Trophoblast cell (in vitro differentiated cells and primary cell): Measurements from ENCODE around the gene GCLC.

Experiments
- DNase-seq, 2 donors: peaks; one replicate each; pipeline ENCODE4 v3.0.0-alpha.2; 2016
- H2AFZ ChIP-seq: 2 replicates; pipeline ENCODE4 v1.6.1; 2013; ENCODE audit warnings: low read length, moderate library complexity, mild to moderate bottlenecking; ENCODE audit not compliant: insufficient read depth, poor library complexity
- H2AK5ac ChIP-seq: 2 replicates; pipeline ENCODE4 v1.6.1; 2013; ENCODE audit warnings: mild to moderate bottlenecking, low read length
- H2BK120ac ChIP-seq: 2 replicates; pipeline ENCODE4 v1.6.1; 2013; ENCODE audit warnings: low read length, mild to moderate bottlenecking, moderate library complexity; ENCODE audit not compliant: insufficient read depth, poor library complexity
- H2BK12ac ChIP-seq: 2 replicates; pipeline ENCODE4 v1.6.1; 2013; ENCODE audit warnings: mild to moderate bottlenecking, low read length, moderate library complexity
- H2BK5ac ChIP-seq: 2 replicates; pipeline ENCODE4 v1.6.1; 2013; ENCODE audit warnings: low read length, low read depth, moderate library complexity, mild to moderate bottlenecking; ENCODE audit not compliant: poor library complexity
- H3K14ac ChIP-seq: 2 replicates; pipeline ENCODE4 v1.6.1; 2013; ENCODE audit warnings: mild to moderate bottlenecking, low read length
- H3K18ac ChIP-seq: 2 replicates; pipeline ENCODE4 v1.6.1; 2013; ENCODE audit warnings: mild to moderate bottlenecking, low read length
- H3K23ac ChIP-seq: 2 replicates; pipeline ENCODE4 v1.6.1; 2013; ENCODE audit warnings: low read length
- H3K27ac ChIP-seq: 2 replicates; pipeline ENCODE4 v1.5.1; 2013; ENCODE audit warnings: low read depth, mild to moderate bottlenecking, inconsistent platforms, low read length, moderate library complexity
- H3K27me3 ChIP-seq: 2 replicates; pipeline ENCODE4 v1.6.1; 2013; ENCODE audit warnings: inconsistent platforms, mild to moderate bottlenecking, low read length, moderate library complexity; ENCODE audit not compliant: insufficient read depth
- H3K36me3 ChIP-seq, 2 experiments: 1 replicate in 1 of 2; 2 replicates in 1 of 2; pipeline ENCODE4 v1.6.1; 2013; ENCODE audit warnings: low read length in 2 of 2, mild to moderate bottlenecking in 2 of 2, moderate library complexity in 1 of 2; ENCODE audit not compliant: insufficient read depth in 2 of 2, control insufficient read depth in 1 of 2
- H3K4ac ChIP-seq: 2 replicates; pipeline ENCODE4 v1.6.1; 2013; ENCODE audit warnings: low read depth, mild to moderate bottlenecking, low read length, moderate library complexity
- H3K4me1 ChIP-seq, 2 experiments: 1 replicate in 1 of 2; 2 replicates in 1 of 2; pipeline ENCODE4 v1.6.1; 2013; ENCODE audit warnings: low read length in 2 of 2, mild to moderate bottlenecking in 2 of 2, moderate library complexity in 1 of 2; ENCODE audit not compliant: insufficient read depth in 2 of 2, control insufficient read depth in 1 of 2
- H3K4me2 ChIP-seq: 2 replicates; pipeline ENCODE4 v1.6.1; 2013; ENCODE audit warnings: inconsistent platforms, mild to moderate bottlenecking, low read length, moderate library complexity
- H3K4me3 ChIP-seq: 2 replicates; pipeline ENCODE4 v1.5.1; 2013; ENCODE audit warnings: mild to moderate bottlenecking, low read depth, low read length, inconsistent platforms
- H3K79me1 ChIP-seq: one replicate; pipeline ENCODE4 v1.6.1; 2013; ENCODE audit warnings: low read length
- H3K79me2 ChIP-seq: 2 replicates; pipeline ENCODE4 v1.6.1; 2013; ENCODE audit warnings: low read length, mild to moderate bottlenecking; ENCODE audit not compliant: control insufficient read depth, insufficient read depth, poor library complexity
- H3K9ac ChIP-seq: 2 replicates; pipeline ENCODE4 v1.6.1; 2013; ENCODE audit warnings: mild to moderate bottlenecking, low read length
- H3K9me3 ChIP-seq: 2 replicates; pipeline ENCODE4 v1.6.1; 2013; ENCODE audit warnings: low read depth, mild to moderate bottlenecking, control low read depth, inconsistent platforms, low read length; ENCODE audit not compliant: insufficient read depth
- H4K12ac ChIP-seq: 2 replicates; pipeline ENCODE4 v1.6.1; 2013; ENCODE audit warnings: low read depth, mild to moderate bottlenecking, low read length, moderate library complexity
- H4K8ac ChIP-seq: 2 replicates; pipeline ENCODE4 v1.6.1; 2013; ENCODE audit warnings: low read depth, mild to moderate bottlenecking, low read length, moderate library complexity
- H4K91ac ChIP-seq: one replicate; pipeline ENCODE4 v1.6.1; 2013; ENCODE audit warnings: low read depth, mild to moderate bottlenecking, low read length, moderate library complexity
- WGBS: extraction: QIAGEN DNeasy Blood & Tissue Kit; methylation state at CpG from one replicate; pipeline ENCODE4 v1.1.7; 2013; ENCODE audit warnings: missing lambda C conversion rate; ENCODE audit not compliant: insufficient read length, insufficient coverage; ENCODE audit errors: extremely low coverage; 5-methylcytosine and 5-hydroxymethylcytosine counted together

GCLC gene

GRCh38 chr6:53518862-53519261 is 26.0 kb downstream of the GCLC start:
- Histone ChIP-seq H2BK120ac (no peak overlapping the region), H4K12ac (no peak overlapping the region), H4K91ac (no peak overlapping the region), H3K9me3 (no peaks in the 10 kb centered on the region), H2BK5ac (no peak overlapping the region), H4K8ac (no peak overlapping the region), H3K27ac (no peak overlapping the region), H3K79me2 (peaks cover 2% of the 10 kb centered on the region), H3K23ac (no peak overlapping the region), H2AFZ (no peak overlapping the region), H3K9ac (no peak overlapping the region), H3K4me2 (no peak overlapping the region), H3K4me1 (no peaks in the 10 kb centered on the region), H3K79me1 (no peaks in the 10 kb centered on the region), H3K14ac (no peak overlapping the region), H3K4ac (no peak overlapping the region), H3K4me3 (no peak overlapping the region), H3K36me3 (peaks cover 4% of the 10 kb centered on the region in 2 experiments), H3K18ac (no peak overlapping the region), H3K27me3 (no peaks in the 10 kb centered on the region), H2BK12ac (no peak overlapping the region), H2AK5ac (no peak overlapping the region)
- WGBS, result no CpG with 5 or more reads among the region's 1 CpG
- no peak for DNase-seq

GRCh38 chr6:53517021-53517420 is 27.9 kb downstream of the GCLC start:
- H3K4me2 ChIP-seq, result no peak overlapping the region
- H3K9me3 ChIP-seq, result no peaks in the 10 kb centered on the region
- no peak overlapping the region for H4K12ac ChIP-seq
- no peak overlapping the region for H4K91ac ChIP-seq
- no peaks in the 10 kb centered on the region for H3K79me1 ChIP-seq
- no peak overlapping the region for H2AFZ ChIP-seq
- H3K4me3 ChIP-seq, result no peak overlapping the region
- no peaks in the 10 kb centered on the region for H3K4me1 ChIP-seq
- H3K36me3 ChIP-seq, result peaks cover 4% of the 10 kb centered on the region in 2 experiments
- H2BK120ac ChIP-seq, result no peak overlapping the region
- H4K8ac ChIP-seq, result no peak overlapping the region
- H3K27me3 ChIP-seq, result no peaks in the 10 kb centered on the region
- peaks cover 2% of the 10 kb centered on the region for H3K79me2 ChIP-seq
- peak; percentile 31 to 68 for DNase-seq
- no peak overlapping the region for H3K18ac ChIP-seq
- no peak overlapping the region for H3K27ac ChIP-seq
- H2AK5ac ChIP-seq, result no peak overlapping the region
- H3K4ac ChIP-seq, result no peak overlapping the region
- H3K14ac ChIP-seq, result no peak overlapping the region
- no peak overlapping the region for H3K9ac ChIP-seq
- WGBS, result no CpG with 5 or more reads among the region's 2 CpGs
- no peak overlapping the region for H3K23ac ChIP-seq
- no peak overlapping the region for H2BK5ac ChIP-seq
- no peak overlapping the region for H2BK12ac ChIP-seq

DNA sequence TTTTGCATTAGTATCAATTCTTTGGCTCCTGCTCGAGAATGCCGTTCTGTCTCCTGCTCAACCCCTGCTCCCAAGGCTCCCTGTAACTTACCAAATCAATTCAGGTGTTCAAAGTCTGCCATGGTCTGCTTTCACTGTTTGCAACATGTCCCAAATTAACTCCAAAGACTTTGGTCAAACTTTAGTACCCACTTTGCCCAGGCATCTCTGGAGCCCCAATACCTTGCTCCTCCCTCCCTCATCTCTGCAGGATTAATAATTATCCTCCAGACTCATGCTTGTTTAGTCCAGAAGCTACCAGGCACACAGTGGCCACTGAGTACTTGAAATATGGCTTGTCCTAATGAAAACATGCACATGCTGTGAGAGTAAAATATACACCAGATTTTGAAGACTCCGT is 30.2 kb downstream of the GCLC start:
- H3K23ac ChIP-seq, result no peak overlapping the region
- no peak overlapping the region for H2BK5ac ChIP-seq
- H3K4me1 ChIP-seq, result no peaks in the 10 kb centered on the region
- H3K18ac ChIP-seq, result no peak overlapping the region
- no peak overlapping the region for H3K9ac ChIP-seq
- no peak overlapping the region for H4K91ac ChIP-seq
- no peak overlapping the region for H3K4me3 ChIP-seq
- no peaks in the 10 kb centered on the region for H3K9me3 ChIP-seq
- no peak overlapping the region for H3K4ac ChIP-seq
- H2BK120ac ChIP-seq, result no peak overlapping the region
- no peaks in the 10 kb centered on the region for H3K79me2 ChIP-seq
- no peak overlapping the region for H4K8ac ChIP-seq
- H3K79me1 ChIP-seq, result no peaks in the 10 kb centered on the region
- WGBS, result no CpG with 5 or more reads among the region's 3 CpGs
- no peak overlapping the region for H2BK12ac ChIP-seq
- no peak for DNase-seq
- H4K12ac ChIP-seq, result no peak overlapping the region
- H2AK5ac ChIP-seq, result no peak overlapping the region
- H2AFZ ChIP-seq, result no peak overlapping the region
- no peaks in the 10 kb centered on the region for H3K36me3 ChIP-seq
- H3K27ac ChIP-seq, result no peak overlapping the region
- H3K27me3 ChIP-seq, result no peaks in the 10 kb centered on the region
- H3K4me2 ChIP-seq, result no peak overlapping the region
- H3K14ac ChIP-seq, result no peak overlapping the region

GRCh38 chr6:53513519-53513966 is 31.4 kb downstream of the GCLC start:
- Histone ChIP-seq H3K4me2 (no peak overlapping the region), H2AK5ac (no peak overlapping the region), H3K36me3 (no peaks in the 10 kb centered on the region), H3K14ac (no peak overlapping the region), H4K91ac (no peak overlapping the region), H3K4ac (no peak overlapping the region), H4K8ac (no peak overlapping the region), H3K4me1 (no peaks in the 10 kb centered on the region), H2BK5ac (no peak overlapping the region), H3K23ac (no peak overlapping the region), H2BK12ac (no peak overlapping the region), H3K18ac (no peak overlapping the region), H2AFZ (no peak overlapping the region), H3K4me3 (no peak overlapping the region), H3K79me2 (no peaks in the 10 kb centered on the region), H4K12ac (no peak overlapping the region), H3K79me1 (no peaks in the 10 kb centered on the region), H3K27me3 (no peaks in the 10 kb centered on the region), H3K9ac (no peak overlapping the region), H3K27ac (no peak overlapping the region), H2BK120ac (no peak overlapping the region), H3K9me3 (no peaks in the 10 kb centered on the region)
- no CpG with 5 or more reads among the region's 2 CpGs for WGBS
- no peak for DNase-seq
